Pancreas (tissue), 10 donors: ENCODE data around the gene GPR155. TPM values are rescaled to one million over a fixed set of nuclear protein-coding genes. Genes with fewer than 3 reads are reported as not detected.

Experiments
- ATAC-seq, 4 donors: fragments of 200-7000 bp; cut with Tn5 transposase; one replicate each; pipeline versions ENCODE4 v1.8.0 to v1.9.1; 2020; ENCODE audit warnings: mild to moderate bottlenecking in 4 of 4, moderate library complexity in 4 of 4
- DNase-seq, 6 donors: peaks; one replicate each; pipeline ENCODE4 v3.0.0-alpha.2; 2020
- FAIRE-seq: peaks from 2 replicates; lab custom pipeline; 2012; peaks lifted over from hg19 to GRCh38; lab: Jason Lieb, UNC
- H3K27ac ChIP-seq, 4 donors: fragments of 200-600 bp; sonication (generic); 1 replicate in 3 of 4; 2 replicates in 1 of 4; pipeline versions ENCODE4 v1.5.0 to v1.8.0; 2020
- H3K27me3 ChIP-seq, 4 donors: fragments of 200-600 bp; one replicate each; pipeline ENCODE4 v1.8.0; 2021
- H3K36me3 ChIP-seq, 3 donors: fragments of 200-600 bp; sonication (generic) in 1 of 3; one replicate each; pipeline versions ENCODE4 v1.5.0 to v1.8.0; 2020 to 2021
- H3K4me1 ChIP-seq, 3 donors: fragments of 200-600 bp; one replicate each; pipeline ENCODE4 v1.8.0; 2021
- H3K4me3 ChIP-seq, 4 donors: fragments of 200-600 bp; sonication (generic) in 2 of 4; one replicate each; pipeline versions ENCODE4 v1.5.0 to v1.8.0; 2020 to 2021
- H3K9me3 ChIP-seq, 4 donors: fragments of 200-600 bp; one replicate each; pipeline ENCODE4 v1.8.0; 2021
- WGBS, 2 donors: extraction: QIAGEN DNeasy Blood & Tissue Kit; methylation state at CpG; one replicate each; pipeline ENCODE4 v1.1.7; 2013; 5-methylcytosine and 5-hydroxymethylcytosine counted together
- intact Hi-C, 3 donors: fragments of 100-400 bp; cut with DNase I; formaldehyde crosslinking; loops; one replicate each; pipeline versions ENCODE4 v1.11.1 to v1.14.2; 2022
- polyA plus RNA-seq, 2 donors: library from polyadenylated mRNA; stranded (reverse); fragments of 200-250 nt; gene quantifications; one replicate each; pipeline ENCODE4 v1.2.3, GENCODE V29; 2013
- total RNA-seq, 6 donors: library from RNA; stranded (reverse); fragmentation: NEBNext Ultra II Directional in 4 of 6; extraction: Animal tissue kit (Norgen Biotek cat#: 25700) in 4 of 6; gene quantifications; one replicate each; pipeline versions ENCODE4 v1.2.1 to v1.2.4, GENCODE V29; 2021 to 2023
- TF ChIP-seq, protein P1 (sequence below), 4 donors: fragments of 200-600 bp; sonication (generic) in 3 of 4; IDR thresholded peaks; one replicate each; pipeline versions ENCODE4 v1.5.0 to v1.8.0; 2021; ENCODE audit warnings: antibody characterized with exemption in 4 of 4
- donor health status: healthy with polysubstance abuse.
- donor health status: DM: no; HTN: no; CAD: no; lungs with moderate emphysema.
- donor health status: DM: no; HTN: no; CAD: no.
- donor health status: control.
- donor health status: control.
- donor health status: Bipolar disorder and iron deficiency.
- donor health status: DM: yes; HTN: yes; CAD: no.
- donor health status: DM: no; HTN: no; CAD: no.
- donor health status: DM: no; HTN: no; CAD: no.
- donor health status: DM: yes; HTN: yes; CAD: no.

The GPR155 gene
- total and polyA plus RNA-seq, 8 donors, result 2.4 to 11.5 (median 7.8) TPM

DNA sequence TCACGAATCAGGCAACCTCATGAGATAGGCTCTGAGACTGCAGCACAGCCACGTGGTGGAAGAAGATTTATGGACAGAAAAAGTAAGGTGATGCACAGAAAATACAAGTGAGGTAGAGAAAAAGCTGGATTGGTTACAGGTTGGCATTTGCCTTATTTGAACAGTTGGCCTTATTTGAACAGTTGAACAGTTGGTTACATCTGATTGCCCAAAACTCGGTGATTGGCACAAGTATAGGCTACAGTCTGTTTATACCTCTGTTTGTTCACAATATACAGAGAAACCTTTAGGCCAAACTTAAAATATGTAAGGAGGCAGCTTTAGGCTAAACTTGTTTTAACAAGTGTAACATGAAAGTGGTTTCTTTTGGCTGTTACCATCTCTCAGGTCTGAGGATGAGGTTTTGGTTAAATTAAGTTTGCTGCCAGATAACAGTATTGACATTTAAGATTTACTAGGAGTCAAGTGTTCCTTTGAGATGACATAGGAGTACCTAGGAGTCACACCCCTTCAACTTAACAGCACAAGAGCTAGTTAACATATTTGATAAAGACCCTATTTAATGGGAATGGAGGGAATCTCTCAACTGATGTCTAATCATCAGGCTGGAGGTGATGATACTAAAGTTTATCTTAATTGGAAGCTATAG is 16.5 kb upstream of the GPR155 start:
- TF ChIP-seq, protein P1, sequence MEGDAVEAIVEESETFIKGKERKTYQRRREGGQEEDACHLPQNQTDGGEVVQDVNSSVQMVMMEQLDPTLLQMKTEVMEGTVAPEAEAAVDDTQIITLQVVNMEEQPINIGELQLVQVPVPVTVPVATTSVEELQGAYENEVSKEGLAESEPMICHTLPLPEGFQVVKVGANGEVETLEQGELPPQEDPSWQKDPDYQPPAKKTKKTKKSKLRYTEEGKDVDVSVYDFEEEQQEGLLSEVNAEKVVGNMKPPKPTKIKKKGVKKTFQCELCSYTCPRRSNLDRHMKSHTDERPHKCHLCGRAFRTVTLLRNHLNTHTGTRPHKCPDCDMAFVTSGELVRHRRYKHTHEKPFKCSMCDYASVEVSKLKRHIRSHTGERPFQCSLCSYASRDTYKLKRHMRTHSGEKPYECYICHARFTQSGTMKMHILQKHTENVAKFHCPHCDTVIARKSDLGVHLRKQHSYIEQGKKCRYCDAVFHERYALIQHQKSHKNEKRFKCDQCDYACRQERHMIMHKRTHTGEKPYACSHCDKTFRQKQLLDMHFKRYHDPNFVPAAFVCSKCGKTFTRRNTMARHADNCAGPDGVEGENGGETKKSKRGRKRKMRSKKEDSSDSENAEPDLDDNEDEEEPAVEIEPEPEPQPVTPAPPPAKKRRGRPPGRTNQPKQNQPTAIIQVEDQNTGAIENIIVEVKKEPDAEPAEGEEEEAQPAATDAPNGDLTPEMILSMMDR (IDR thresholded peaks at IDR 0.05), result no peak
- intact Hi-C loops, result no loop called here

DNA sequence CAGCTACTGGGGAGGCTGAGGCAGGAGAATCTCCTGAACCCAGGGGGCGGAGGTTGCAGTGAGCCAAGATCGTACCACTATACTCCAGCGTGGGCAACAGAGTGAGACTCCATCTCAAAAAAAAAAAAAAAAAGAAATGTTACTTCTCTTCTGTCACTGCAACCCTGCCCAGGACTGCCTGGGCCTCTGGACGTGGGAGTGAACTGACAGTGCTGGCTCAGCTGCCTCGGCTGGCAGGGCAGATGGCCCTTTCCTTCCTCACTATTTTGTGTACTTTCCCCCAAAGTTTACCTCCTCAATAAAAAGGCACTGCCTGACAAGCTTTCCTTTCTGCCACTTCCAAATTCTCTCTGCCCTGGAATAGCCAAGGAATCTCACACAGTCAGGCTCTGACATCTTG is 12.5 kb upstream of the GPR155 start:
- WGBS, 2 donors, result 83 to 94% methylated on average over 5 of the region's 5 CpGs
- no peak for DNase-seq
- Histone ChIP-seq H3K4me3 (no peak overlapping the region), H3K27ac (no peak overlapping the region), H3K4me1 (peaks cover 4 to 7% (median 5%) of the 10 kb centered on the region in 3 donors), H3K27me3 (no peaks in the 10 kb centered on the region), H3K9me3 (no peaks in the 10 kb centered on the region), H3K36me3 (no peaks in the 10 kb centered on the region)
- FAIRE-seq, result no peak
- TF ChIP-seq, protein P1 (IDR thresholded peaks at IDR 0.05), result no peak
- peak in 1 of 4 donors; percentile 31 for ATAC-seq
- intact Hi-C loops, result no loop called here

More for the DNA sequence above, 16.5 kb upstream of the GPR155 start:
- FAIRE-seq (no peak), DNase-seq (peak in 1 of 6 donors; percentile 11), ATAC-seq (peak; percentile 55 to 89 (median 72))
- Histone ChIP-seq H3K27me3 (no peaks in the 10 kb centered on the region), H3K4me1 (peaks cover 0 to 4% (median 2%) of the 10 kb centered on the region in 3 donors), H3K9me3 (no peaks in the 10 kb centered on the region), H3K4me3 (no peak overlapping the region), H3K27ac (no peak overlapping the region), H3K36me3 (no peaks in the 10 kb centered on the region)
- WGBS, 2 donors, result 36% methylated on average over 3 of the region's 3 CpGs

DNA sequence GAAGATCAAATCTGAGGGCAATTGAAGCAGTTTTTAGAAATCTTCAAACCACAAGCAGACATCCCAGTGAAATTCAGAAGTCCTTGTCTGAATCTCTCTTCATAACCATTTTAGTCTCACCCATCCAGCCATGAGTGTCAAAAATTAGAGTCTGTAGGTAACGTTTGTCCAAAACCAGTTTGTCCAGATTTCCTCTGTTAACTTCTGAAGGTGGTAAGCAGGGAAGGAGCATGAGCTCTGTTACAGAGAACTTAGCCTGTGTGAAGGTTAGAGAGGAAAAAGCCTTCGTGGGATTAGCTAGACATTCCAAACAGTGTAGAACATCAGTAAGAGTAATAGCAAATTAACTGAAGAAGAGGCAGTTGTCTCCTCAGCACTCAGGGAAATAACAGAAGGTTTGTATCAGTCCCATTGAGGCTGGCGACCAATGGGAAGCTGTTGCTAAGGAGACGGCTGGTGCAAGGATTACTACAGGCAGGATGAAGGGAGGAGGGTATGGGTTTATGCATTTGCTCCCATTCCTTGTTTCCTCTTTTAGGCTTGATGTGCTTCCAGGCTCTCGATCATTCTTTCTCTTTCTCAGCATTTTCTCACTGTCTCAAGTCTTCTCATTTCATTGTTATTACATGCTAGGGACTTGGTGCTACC is 8.7 kb upstream of the GPR155 start:
- TF ChIP-seq, protein P1 (IDR thresholded peaks at IDR 0.05), result no peak
- no peak for FAIRE-seq
- no peaks in the 10 kb centered on the region for H3K9me3 ChIP-seq
- peaks cover 0 to 10% (median 5%) of the 10 kb centered on the region in 3 donors for H3K4me1 ChIP-seq
- no peaks in the 10 kb centered on the region for H3K36me3 ChIP-seq
- no peak overlapping the region for H3K27ac ChIP-seq
- peak in 3 of 4 donors; percentile 58 to 68 (median 66) for ATAC-seq
- H3K27me3 ChIP-seq, result no peaks in the 10 kb centered on the region
- intact Hi-C loops, result no loop called here
- no peak for DNase-seq
- whole genome bisulfite sequencing, 2 donors, result 28 to 33% methylated on average over 5 of the region's 5 CpGs
- no peak overlapping the region for H3K4me3 ChIP-seq

DNA sequence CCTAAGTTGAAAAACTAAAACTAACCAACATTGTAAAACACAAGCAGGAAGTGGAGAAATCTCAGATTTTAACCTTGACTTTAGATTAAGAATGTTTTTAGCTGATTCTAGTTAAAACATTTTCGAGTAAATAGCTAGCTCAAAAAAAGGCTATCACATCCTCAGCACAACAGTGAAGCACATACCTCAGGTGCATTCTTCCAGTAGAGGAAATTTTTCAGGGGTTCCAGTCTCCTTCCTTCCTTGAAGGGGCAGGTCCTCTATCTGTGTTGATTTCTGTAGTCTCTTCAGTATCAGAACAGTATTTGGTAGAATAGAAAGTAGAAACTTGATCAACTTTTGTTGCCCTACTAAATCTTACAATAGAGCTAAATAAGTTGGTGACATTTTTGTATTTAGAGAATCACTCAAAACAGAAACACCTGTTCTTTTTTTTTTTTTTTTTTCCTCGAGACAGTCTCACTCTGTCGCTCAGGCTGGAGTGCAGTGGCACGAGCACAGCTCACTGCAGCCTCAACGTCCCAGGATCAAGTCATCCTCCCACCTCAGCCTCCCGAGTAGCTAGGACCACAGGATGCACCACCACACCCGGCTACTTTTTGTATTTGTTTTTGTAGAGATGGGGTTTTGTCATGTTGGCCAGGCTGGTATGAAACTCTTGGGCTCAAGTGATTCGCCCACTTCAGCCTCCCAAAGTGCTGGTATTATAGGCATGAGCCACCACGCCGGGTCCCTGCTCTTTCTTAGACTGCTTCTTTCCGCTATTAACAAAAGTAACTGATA is 6.9 kb upstream of the GPR155 start:
- H3K36me3 ChIP-seq, result no peaks in the 10 kb centered on the region
- H3K4me3 ChIP-seq, result no peak overlapping the region
- ATAC-seq (no peak), FAIRE-seq (no peak), DNase-seq (no peak)
- intact Hi-C loops, result no loop called here
- H3K27me3 ChIP-seq, result no peaks in the 10 kb centered on the region
- TF ChIP-seq, protein P1 (IDR thresholded peaks at IDR 0.05), result no peak
- peaks cover 0 to 10% (median 5%) of the 10 kb centered on the region in 3 donors for H3K4me1 ChIP-seq
- H3K27ac ChIP-seq, result peak overlapping the region in 1 of 4 donors; percentile 50
- 80 to 86% methylated on average over 11 of the region's 11 CpGs for WGBS, 2 donors
- H3K9me3 ChIP-seq, result no peaks in the 10 kb centered on the region
